HL-60 (cell line): Measurements from ENCODE around the gene DUS1L.

Source experiments
- CTCF ChIP-seq: IDR thresholded peaks from one replicate; pipeline ENCODE4 v1.5.1; 2011; ENCODE audit warnings: low read length, control low read depth, inconsistent platforms; ENCODE audit not compliant: insufficient read depth
- REST ChIP-seq: IDR thresholded peaks from 2 replicates; pipeline ENCODE4 v1.6.1; 2012; ENCODE audit warnings: low read depth; ENCODE audit not compliant: insufficient replicate concordance

- TF ChIP-seq REST (no peak), CTCF (no peak)
These were observed 11.9 kb downstream of the DUS1L start for GRCh38 chr17:82053556-82054263.
